Measurements from ENCODE around the gene HIP1. TPM values are rescaled to one million over a fixed set of nuclear protein-coding genes. Genes with fewer than 3 reads are reported as not detected.
"Not testable (repeated sequence)": the region's sequence is repeated elsewhere in the genome, so short reads cannot be mapped to it uniquely, and the experiment has no call there.

Gene HIP1
- total RNA-seq, 1 experiment from 2014 or later: 17.5 TPM

- no peak for DNase-seq (ENCODE audit: low spot score)
These were observed 165.2 kb downstream of the HIP1 start for GRCh38 chr7:75573477-75574019.

GRCh38 chr7:75572814-75573213 is 165.9 kb downstream of the HIP1 start:
- DNase-seq (ENCODE audit: low spot score): no peak

GRCh38 chr7:75572396-75572795 is 166.3 kb downstream of the HIP1 start:
- DNase-seq (ENCODE audit: low spot score): no peak

- no peak for DNase-seq (ENCODE audit: low spot score)
These were observed 167.5 kb downstream of the HIP1 start for GRCh38 chr7:75571209-75571608.

GRCh38 chr7:75569629-75570282 is 169.0 kb downstream of the HIP1 start:
- not testable (repeated sequence) for DNase-seq (ENCODE audit: low spot score)

GRCh38 chr7:75567948-75568595 is 170.7 kb downstream of the HIP1 start:
- DNase-seq (ENCODE audit: low spot score): no peak

GRCh38 chr7:75565132-75565837 is 173.5 kb downstream of the HIP1 start:
- peak; percentile 95 for DNase-seq (ENCODE audit: low spot score)

GRCh38 chr7:75563171-75563570 is 175.6 kb downstream of the HIP1 start:
- DNase-seq (ENCODE audit: low spot score): no peak

- DNase-seq (ENCODE audit: low spot score): no peak
These were observed 178.8 kb downstream of the HIP1 start for GRCh38 chr7:75559976-75560365.

- no peak for DNase-seq (ENCODE audit: low spot score)
These were observed 179.3 kb downstream of the HIP1 start for GRCh38 chr7:75559355-75559975.

GRCh38 chr7:75556835-75557234 is 181.9 kb downstream of the HIP1 start:
- DNase-seq (ENCODE audit: low spot score): not testable (repeated sequence)

GRCh38 chr7:75555736-75556135 is 183.0 kb downstream of the HIP1 start:
- DNase-seq (ENCODE audit: low spot score): no peak

GRCh38 chr7:75546237-75547015 is 192.3 kb downstream of the HIP1 start:
- DNase-seq (ENCODE audit: low spot score): no peak

GRCh38 chr7:75537731-75538130 is 201.0 kb downstream of the HIP1 start:
- peak; percentile 3 for DNase-seq (ENCODE audit: low spot score)

GRCh38 chr7:75536940-75537538 is 201.7 kb downstream of the HIP1 start:
- DNase-seq (ENCODE audit: low spot score): no peak

GRCh38 chr7:75536491-75536890 is 202.2 kb downstream of the HIP1 start:
- DNase-seq (ENCODE audit: low spot score): no peak

GRCh38 chr7:75534727-75535307 is 203.9 kb downstream of the HIP1 start:
- peak; percentile 80 for DNase-seq (ENCODE audit: low spot score)

- DNase-seq (ENCODE audit: low spot score): no peak
These were observed 204.8 kb downstream of the HIP1 start for GRCh38 chr7:75533926-75534325.

- peak; percentile 1 for DNase-seq (ENCODE audit: low spot score)
These were observed 206.1 kb downstream of the HIP1 start for GRCh38 chr7:75532639-75533038.

GRCh38 chr7:75531359-75531821 is 207.4 kb downstream of the HIP1 start:
- peak; percentile 56 for DNase-seq (ENCODE audit: low spot score)

Data from H4 (cell line).